GM12878 (cell line): ENCODE measurements around the gene MYBPHL. TPM values are rescaled to one million over a fixed set of nuclear protein-coding genes. Genes with fewer than 3 reads are reported as not detected.

ENCODE experiments used
- ATAC-seq: fragments of 200-7000 bp; cut with Tn5 transposase; 3 replicates; pipeline ENCODE4 v1.9.1; 2020; ENCODE audit warnings: mild to moderate bottlenecking, moderate library complexity
- BruUV-seq: library from RNA; stranded (reverse); fragments of 400-500 nt; replicated peaks from 2 replicates; lab custom pipeline; 2021; lab: Mats Ljungman, UMichigan
- CTCF ChIA-PET: fragments of 300-600 bp; sonication (Branson Sonifier 250); formaldehyde crosslinking; extraction: SDS; loops from one replicate; lab custom pipeline; 2021; ENCODE audit warnings: inconsistent platforms; lab: Yijun Ruan, JAX
- POLR2A ChIA-PET: fragments of 350-600 bp; formaldehyde crosslinking; extraction: SDS; loops from one replicate; lab custom pipeline; 2021; ENCODE audit warnings: inconsistent platforms; lab: Charles Lee
- RAD21 ChIA-PET: fragments of 300-600 bp; sonication (Branson Sonifier 250); formaldehyde crosslinking; loops from one replicate; lab custom pipeline; 2023; ENCODE audit warnings: antibody characterized with exemption; ENCODE audit not compliant: unreplicated experiment; lab: Charles Lee
- SMC1A ChIA-PET: fragments of 300-600 bp; sonication (Branson Sonifier 250); formaldehyde crosslinking; loops from one replicate; lab custom pipeline; 2023; ENCODE audit not compliant: unreplicated experiment, uncharacterized antibody; lab: Charles Lee
- DNase-seq: peaks from one replicate; pipeline ENCODE4 v3.0.0-alpha.2; 2011; ENCODE audit warnings: low read depth, low spot score
- FAIRE-seq: peaks from 3 replicates; lab custom pipeline; 2011; peaks lifted over from hg19 to GRCh38; lab: Jason Lieb, UNC
- H2AFZ ChIP-seq: 2 replicates; pipeline ENCODE4 v1.6.0; 2011; ENCODE audit warnings: low read depth, low read length, control low read depth; ENCODE audit not compliant: control insufficient read depth
- H3K27ac ChIP-seq: 2 replicates; pipeline ENCODE4 v1.5.1; 2011; ENCODE audit warnings: control low read depth; ENCODE audit not compliant: control insufficient read depth, insufficient read depth
- H3K27me3 ChIP-seq, 2 experiments: replicated peaks in 1 of 2; 2 replicates each; pipeline versions ENCODE4 v1.6.0 to v1.6.1; 2011; ENCODE audit warnings: low read length in 1 of 2; ENCODE audit not compliant: control insufficient read depth in 2 of 2, insufficient read depth in 2 of 2
- H3K36me3 ChIP-seq, 2 experiments: 2 replicates each; pipeline ENCODE4 v1.5.1; 2011; ENCODE audit warnings: low read length in 1 of 2; ENCODE audit not compliant: control insufficient read depth in 2 of 2, insufficient read depth in 2 of 2
- H3K4me1 ChIP-seq: 2 replicates; pipeline ENCODE4 v1.6.1; 2011; ENCODE audit warnings: mild to moderate bottlenecking, low read length, moderate library complexity, mixed read lengths; ENCODE audit not compliant: control insufficient read depth, insufficient read depth
- H3K4me2 ChIP-seq: 2 replicates; pipeline ENCODE4 v1.6.0; 2011; ENCODE audit warnings: control low read depth; ENCODE audit not compliant: control insufficient read depth, insufficient read depth
- H3K4me3 ChIP-seq: fragments of 200-600 bp; sonication (generic); 2 replicates; pipeline ENCODE4 v1.5.1; 2016
- H3K79me2 ChIP-seq: 2 replicates; pipeline ENCODE4 v1.6.0; 2011; ENCODE audit warnings: low read length; ENCODE audit not compliant: control insufficient read depth, insufficient read depth
- H3K9ac ChIP-seq: 2 replicates; pipeline ENCODE4 v1.8.0; 2011; ENCODE audit warnings: low read length, control low read depth, mixed read lengths; ENCODE audit not compliant: control insufficient read depth, insufficient read depth
- H3K9me3 ChIP-seq: replicated peaks from 3 replicates; pipeline ENCODE4 v1.5.1; 2011; ENCODE audit warnings: mild to moderate bottlenecking, low read length; ENCODE audit not compliant: control insufficient read depth, insufficient read depth
- H4K20me1 ChIP-seq: 2 replicates; pipeline ENCODE4 v1.6.0; 2011; ENCODE audit not compliant: control insufficient read depth, insufficient read depth
- BCL11A ChIP-seq: IDR thresholded peaks from 2 replicates; pipeline ENCODE4 v1.6.1; 2011; ENCODE audit warnings: low read depth, low read length
- BCLAF1 ChIP-seq: fragments of 450-650 bp; IDR thresholded peaks from 2 replicates; pipeline ENCODE4 v1.6.1; 2017; ENCODE audit warnings: antibody characterized with exemption, mild to moderate bottlenecking, moderate library complexity
- CHD2 ChIP-seq: IDR thresholded peaks from 2 replicates; pipeline ENCODE4 v1.6.1; 2011; ENCODE audit warnings: low read depth, low read length, improper control_type of control experiment, borderline replicate concordance
- NFXL1 ChIP-seq: fragments of 450-650 bp; IDR thresholded peaks from 2 replicates; pipeline ENCODE4 v1.6.1; 2017; ENCODE audit warnings: antibody characterized with exemption, mild to moderate bottlenecking, borderline replicate concordance
- NR2C1 ChIP-seq: fragments of 450-650 bp; IDR thresholded peaks from 2 replicates; pipeline ENCODE4 v1.6.1; 2017; ENCODE audit warnings: antibody characterized with exemption, mild to moderate bottlenecking, moderate library complexity
- RAD51 ChIP-seq: fragments of 450-650 bp; IDR thresholded peaks from 2 replicates; pipeline ENCODE4 v1.6.1; 2016; ENCODE audit warnings: moderate library complexity, mild to moderate bottlenecking, inconsistent platforms
- SMAD1 ChIP-seq: fragments of 450-650 bp; IDR thresholded peaks from 2 replicates; pipeline ENCODE4 v1.6.1; 2018; ENCODE audit warnings: mild to moderate bottlenecking, low read depth; ENCODE audit not compliant: partially characterized antibody
- USF1 ChIP-seq: IDR thresholded peaks from 2 replicates; pipeline ENCODE4 v1.6.1; 2011; ENCODE audit warnings: borderline replicate concordance, low read depth, mild to moderate bottlenecking, moderate library complexity, mixed read lengths, low read length; ENCODE audit not compliant: insufficient read depth; ENCODE audit errors: extremely low read length
- WRNIP1 ChIP-seq: IDR thresholded peaks from 2 replicates; pipeline ENCODE4 v1.6.1; 2011; ENCODE audit warnings: low read depth, low read length, improper control_type of control experiment, borderline replicate concordance
- WGBS: methylation state at CpG from one replicate; pipeline ENCODE4 v1.1.6; 2016; ENCODE audit warnings: low lambda C conversion rate; ENCODE audit not compliant: insufficient replicate concordance, insufficient coverage; ENCODE audit errors: missing lambda C conversion rate; 5-methylcytosine and 5-hydroxymethylcytosine counted together
- in situ Hi-C: fragments of 300-500 bp; cut with MboI; formaldehyde crosslinking; loops from 9 replicates; pipeline ENCODE4 v1.14.3; 2018; ENCODE audit warnings: mixed read lengths
- intact Hi-C: fragments of 100-400 bp; cut with micrococcal nuclease; formaldehyde crosslinking; loops from one replicate; pipeline ENCODE4 v1.14.2; 2022; ENCODE audit not compliant: unreplicated experiment
- polyA plus RNA-seq, 11 experiments: library from polyadenylated mRNA; depleted of rRNA in 4 of 11; unstranded in 6 of 11; stranded (reverse) in 5 of 11; fragments of >200 nt; fragmentation: Nextera tagmentation in 4 of 11; fragmentation: Illumina TruSeq in 1 of 11; extraction: Ambion mirVana in 4 of 11; extraction: Trizol in 1 of 11; gene quantifications; 1 replicate in 1 of 11; 2 replicates in 10 of 11; pipeline versions ENCODE4 v1.2.1 to v1.2.3, GENCODE V29; 2011 to 2016; ENCODE audit warnings: inconsistent platforms in 2 of 11, missing spikeins in 2 of 11, low read depth in 1 of 11
- total RNA-seq, 4 experiments: library from RNA; depleted of rRNA in 3 of 4; stranded (reverse); fragments of >200 nt in 3 of 4; fragmentation: Illumina TruSeq in 1 of 4; extraction: Trizol in 1 of 4; gene quantifications; 2 replicates each; pipeline versions ENCODE4 v1.2.1 to v1.2.3, GENCODE V29; 2013 to 2021
- TF ChIP-seq, protein P1 (sequence below): fragments of 450-650 bp; conservative IDR thresholded peaks from 2 replicates; pipeline ENCODE4 v1.6.1; 2017; ENCODE audit warnings: mild to moderate bottlenecking, moderate library complexity

MYBPHL gene
- total and polyA plus RNA-seq, 10 of the 15 experiments (the other 5 are each of a cell fraction or from before 2014, with no cell fraction given) = 0.16 to 0.75 (median 0.54) TPM; not detected in 7

DNA sequence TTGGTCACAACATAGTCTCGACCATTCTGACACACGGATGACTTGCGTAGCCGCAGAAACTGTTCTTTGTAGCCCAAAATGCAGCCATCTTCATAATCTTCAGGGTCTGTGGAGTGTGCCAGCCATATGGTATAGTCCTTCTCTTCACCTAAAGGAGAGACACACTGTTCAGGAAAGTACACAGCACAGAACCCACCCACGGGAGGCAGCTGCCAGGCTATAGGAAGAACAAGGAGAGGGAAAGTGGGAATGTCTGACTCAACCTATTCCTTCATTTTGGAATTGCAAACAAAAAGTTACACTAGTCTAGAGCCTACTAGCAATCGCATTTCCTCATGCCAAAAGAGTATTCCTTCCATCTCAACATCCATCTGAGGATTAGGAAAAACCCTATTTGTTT is 16.2 kb upstream of the MYBPHL start (continued):
- TF ChIP-seq RAD51 (no peak), BCL11A (no peak), WRNIP1 (no peak)

GRCh38 chr1:109319114-109319513 is 12.3 kb upstream of the MYBPHL start:
- ChIA-PET RAD21 (no interaction called here), SMC1A (no interaction called here), CTCF (interaction anchor here (2.1 kb wide), 1 partner anchor 213 kb away, joined by 5 read pairs; no protein-coding TSS in a partner anchor), POLR2A (no interaction called here)
- intact Hi-C loops = no loop called here
- H3K4me1 ChIP-seq = no peaks in the 10 kb centered on the region
- no peaks in the 10 kb centered on the region for H3K79me2 ChIP-seq
- H3K27ac ChIP-seq = no peak overlapping the region
- no TSS peak for BruUV-seq
- FAIRE-seq = no peak
- in situ Hi-C loops = no loop called here
- no peak for DNase-seq
- H3K36me3 ChIP-seq = no peaks in the 10 kb centered on the region
- ATAC-seq = no peak
- no peaks in the 10 kb centered on the region for H3K9me3 ChIP-seq
- H3K4me2 ChIP-seq = no peak overlapping the region
- H3K4me3 ChIP-seq = no peak overlapping the region
- H2AFZ ChIP-seq = no peak overlapping the region
- WGBS = 72% methylated on average over 3 of the region's 3 CpGs
- H4K20me1 ChIP-seq = no peaks in the 10 kb centered on the region
- H3K27me3 ChIP-seq = no peaks in the 10 kb centered on the region; a peak in 1 of 4 replicates
- H3K9ac ChIP-seq = no peak overlapping the region
- TF ChIP-seq NFXL1 = no peak

DNA sequence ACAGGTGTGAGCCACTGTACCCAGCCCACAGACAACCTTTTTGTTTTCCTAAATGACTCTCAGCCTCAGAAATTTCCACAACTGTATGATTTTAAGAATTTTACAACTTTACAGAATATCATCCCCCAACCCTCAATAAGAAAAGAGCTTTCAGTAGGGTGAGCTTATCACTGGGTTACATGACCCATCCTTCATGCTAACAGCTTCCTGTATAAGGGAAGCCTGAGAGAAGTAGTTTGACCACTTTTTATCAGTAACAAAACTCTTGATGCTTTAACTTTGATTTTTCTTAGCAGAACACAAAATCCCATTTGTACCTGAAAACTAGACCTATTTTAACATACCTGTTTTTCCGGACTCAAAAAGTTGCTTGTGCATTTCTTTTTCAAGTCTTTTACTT is 9.7 kb upstream of the MYBPHL start:
- SMC1A ChIA-PET = no interaction called here
- TF ChIP-seq CHD2 = no peak
- no peak for TF ChIP-seq BCLAF1
- TF ChIP-seq USF1 = no peak
- TF ChIP-seq NR2C1 = no peak
- TF ChIP-seq, protein P1, sequence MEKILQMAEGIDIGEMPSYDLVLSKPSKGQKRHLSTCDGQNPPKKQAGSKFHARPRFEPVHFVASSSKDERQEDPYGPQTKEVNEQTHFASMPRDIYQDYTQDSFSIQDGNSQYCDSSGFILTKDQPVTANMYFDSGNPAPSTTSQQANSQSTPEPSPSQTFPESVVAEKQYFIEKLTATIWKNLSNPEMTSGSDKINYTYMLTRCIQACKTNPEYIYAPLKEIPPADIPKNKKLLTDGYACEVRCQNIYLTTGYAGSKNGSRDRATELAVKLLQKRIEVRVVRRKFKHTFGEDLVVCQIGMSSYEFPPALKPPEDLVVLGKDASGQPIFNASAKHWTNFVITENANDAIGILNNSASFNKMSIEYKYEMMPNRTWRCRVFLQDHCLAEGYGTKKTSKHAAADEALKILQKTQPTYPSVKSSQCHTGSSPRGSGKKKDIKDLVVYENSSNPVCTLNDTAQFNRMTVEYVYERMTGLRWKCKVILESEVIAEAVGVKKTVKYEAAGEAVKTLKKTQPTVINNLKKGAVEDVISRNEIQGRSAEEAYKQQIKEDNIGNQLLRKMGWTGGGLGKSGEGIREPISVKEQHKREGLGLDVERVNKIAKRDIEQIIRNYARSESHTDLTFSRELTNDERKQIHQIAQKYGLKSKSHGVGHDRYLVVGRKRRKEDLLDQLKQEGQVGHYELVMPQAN = no peak
- no peak for TF ChIP-seq SMAD1

More for the DNA sequence above, 9.7 kb upstream of the MYBPHL start:
- no peak overlapping the region for H3K4me3 ChIP-seq
- RAD21 ChIA-PET = interaction anchor here (0.8 kb wide), 1 partner anchor 84 kb away, joined by 3 read pairs; no protein-coding TSS in a partner anchor
- no TSS peak for BruUV-seq
- no peaks in the 10 kb centered on the region for H3K79me2 ChIP-seq
- DNase-seq (no peak), FAIRE-seq (no peak), ATAC-seq (no peak)
- H3K27ac ChIP-seq = no peak overlapping the region
- no peak overlapping the region for H3K4me2 ChIP-seq
- POLR2A ChIA-PET = interaction anchor here (1.5 kb wide), 1 partner anchor 9 kb away, joined by 4 read pairs; no protein-coding TSS in a partner anchor
- no peak overlapping the region for H3K9ac ChIP-seq
- no peak overlapping the region for H2AFZ ChIP-seq
- H3K9me3 ChIP-seq = no peaks in the 10 kb centered on the region
- WGBS = 76% methylated on average over 1 of the region's 1 CpG
- no peaks in the 10 kb centered on the region for H4K20me1 ChIP-seq
- H3K4me1 ChIP-seq = no peaks in the 10 kb centered on the region
- H3K27me3 ChIP-seq = peaks cover 0 to 1% of the 10 kb centered on the region in 2 experiments; a peak in 1 of 4 replicates
- in situ Hi-C loops = no loop called here
- intact Hi-C loops = no loop called here
- CTCF ChIA-PET = interaction anchor here (0.7 kb wide), 1 partner anchor 83 kb away, joined by 3 read pairs; no protein-coding TSS in a partner anchor
- H3K36me3 ChIP-seq = no peaks in the 10 kb centered on the region
